HepG2 (cell line): ENCODE data around the gene REG1B. TPM values are rescaled to one million over a fixed set of nuclear protein-coding genes. Genes with fewer than 3 reads are reported as not detected.

ENCODE experiments used
- ATAC-seq: fragments of 200-7000 bp; cut with Tn5 transposase; 3 replicates; pipeline ENCODE4 v1.9.1; 2020; ENCODE audit warnings: mild to moderate bottlenecking, moderate library complexity
- BruUV-seq: library from RNA; stranded (reverse); fragments of 400-500 nt; replicated peaks from 2 replicates; lab custom pipeline; 2021; lab: Mats Ljungman, UMichigan
- CTCF ChIA-PET: fragments of 300-600 bp; formaldehyde crosslinking; extraction: SDS; loops from one replicate; lab custom pipeline; 2021; ENCODE audit warnings: low total read pairs, inconsistent platforms, low intra/inter-chr PET ratio; lab: Yijun Ruan, JAX
- POLR2A ChIA-PET: fragments of 350-600 bp; sonication (Branson Sonifier 250); formaldehyde crosslinking; loops from one replicate; lab custom pipeline; 2020; ENCODE audit warnings: antibody characterized with exemption, inconsistent platforms; lab: Yijun Ruan, JAX
- DNase-seq: peaks from one replicate; pipeline ENCODE4 v3.0.0-alpha.2; 2015; ENCODE audit warnings: low spot score
- FAIRE-seq: peaks from 3 replicates; lab custom pipeline; 2011; peaks lifted over from hg19 to GRCh38; lab: Jason Lieb, UNC
- H2AFZ ChIP-seq: one replicate; pipeline ENCODE4 v1.6.1; 2011; ENCODE audit warnings: low read length, inconsistent platforms
- H3K27ac ChIP-seq: fragments of 300-600 bp; 3 replicates; pipeline ENCODE4 v1.8.0; 2011; ENCODE audit warnings: mixed run types, mild to moderate bottlenecking, mixed read lengths, low read length, inconsistent platforms; ENCODE audit not compliant: insufficient read depth; ENCODE audit errors: extremely low read length
- H3K27me3 ChIP-seq, 2 experiments: fragments of 200-600 bp in 1 of 2; 2 replicates in 1 of 2; 3 replicates in 1 of 2; pipeline versions ENCODE4 v1.6.0 to v1.8.0; 2011; ENCODE audit warnings: low read length in 2 of 2, mild to moderate bottlenecking in 2 of 2, moderate library complexity in 2 of 2, inconsistent platforms in 1 of 2; ENCODE audit not compliant: insufficient read depth in 2 of 2, control insufficient read depth in 1 of 2
- H3K36me3 ChIP-seq, 2 experiments: fragments of 200-600 bp in 1 of 2; replicated peaks in 1 of 2; 2 replicates in 1 of 2; 3 replicates in 1 of 2; pipeline versions ENCODE4 v1.5.1 to v1.8.0; 2011; ENCODE audit warnings: low read length in 2 of 2, inconsistent platforms in 1 of 2; ENCODE audit not compliant: insufficient read depth in 2 of 2, control insufficient read depth in 1 of 2
- H3K4me1 ChIP-seq: 2 replicates; pipeline ENCODE4 v1.5.1; 2012; ENCODE audit warnings: low read length, inconsistent platforms; ENCODE audit not compliant: insufficient read depth
- H3K4me2 ChIP-seq: 2 replicates; pipeline ENCODE4 v1.6.0; 2011; ENCODE audit warnings: low read depth, low read length, inconsistent platforms
- H3K4me3 ChIP-seq, 3 experiments: fragments of 200-600 bp in 1 of 3; sonication (generic), shearing (Covaris generic) in 1 of 3; replicated peaks in 1 of 3; 2 replicates each; pipeline ENCODE4 v1.5.1; 2011 to 2016; ENCODE audit warnings: low read length in 3 of 3, inconsistent platforms in 2 of 3, low read depth in 2 of 3, mild to moderate bottlenecking in 2 of 3, control low read depth in 1 of 3, mixed read lengths in 1 of 3; ENCODE audit not compliant: insufficient read depth in 1 of 3
- H3K79me2 ChIP-seq: one replicate; pipeline ENCODE4 v1.6.1; 2011; ENCODE audit warnings: low read length, inconsistent platforms; ENCODE audit not compliant: insufficient read depth
- H3K9ac ChIP-seq: 2 replicates; pipeline ENCODE4 v1.6.0; 2011; ENCODE audit warnings: mild to moderate bottlenecking, low read depth, low read length, inconsistent platforms; ENCODE audit not compliant: insufficient read depth
- H3K9me3 ChIP-seq: 2 replicates; pipeline ENCODE4 v1.5.1; 2012; ENCODE audit warnings: mild to moderate bottlenecking, low read length
- H4K20me1 ChIP-seq: 2 replicates; pipeline ENCODE4 v1.6.0; 2011; ENCODE audit warnings: inconsistent platforms, mild to moderate bottlenecking, low read length, moderate library complexity; ENCODE audit not compliant: insufficient read depth
- ATF4 ChIP-seq, 2 experiments: fragments of 450-650 bp in 1 of 2; sonication (generic) in 1 of 2; formaldehyde crosslinking; IDR thresholded peaks; 2 replicates each; pipeline versions ENCODE4 v1.5.0 to v1.8.0; 2020 to 2022; ENCODE audit warnings: mild to moderate bottlenecking in 1 of 2, missing genetic modification reagents in 1 of 2
- CTCF ChIP-seq: sonication (generic); formaldehyde crosslinking; IDR thresholded peaks from 2 replicates; pipeline ENCODE4 v1.5.0; 2020; ENCODE audit warnings: mild to moderate bottlenecking, missing genetic modification reagents, moderate library complexity
- LBX2 ChIP-seq: sonication (generic); formaldehyde crosslinking; IDR thresholded peaks from 2 replicates; pipeline ENCODE4 v1.5.0; 2020; ENCODE audit warnings: missing genetic modification reagents, mild to moderate bottlenecking, borderline replicate concordance
- MLLT10 ChIP-seq: sonication (generic); formaldehyde crosslinking; IDR thresholded peaks from 2 replicates; pipeline ENCODE4 v1.4.0; 2020; ENCODE audit warnings: missing genetic modification reagents
- SAP130 ChIP-seq: IDR thresholded peaks from 2 replicates; pipeline ENCODE4 v1.6.1; 2016; ENCODE audit warnings: low read depth
- SNRNP70 ChIP-seq: fragments of 200-400 bp; formaldehyde crosslinking; IDR thresholded peaks from 2 replicates; pipeline ENCODE4 v1.6.1; 2017; ENCODE audit warnings: mild to moderate bottlenecking, low read depth, low read length, moderate library complexity
- TEAD2 ChIP-seq: sonication (generic); formaldehyde crosslinking; IDR thresholded peaks from 2 replicates; pipeline ENCODE4 v1.9.0; 2021; ENCODE audit warnings: missing genetic modification reagents
- ZMAT3 ChIP-seq: sonication (generic); formaldehyde crosslinking; conservative IDR thresholded peaks from 2 replicates; pipeline ENCODE4 v1.7.0; 2021; ENCODE audit warnings: missing genetic modification reagents
- ZNF253 ChIP-seq: sonication (generic); formaldehyde crosslinking; IDR thresholded peaks from 2 replicates; pipeline ENCODE4 v1.8.0; 2022; ENCODE audit warnings: mild to moderate bottlenecking, missing genetic modification reagents, borderline replicate concordance
- ZNF292 ChIP-seq: sonication (generic); formaldehyde crosslinking; IDR thresholded peaks from 2 replicates; pipeline ENCODE4 v1.8.1; 2022; ENCODE audit warnings: mild to moderate bottlenecking, low read depth, missing genetic modification reagents, borderline replicate concordance
- ZNF704 ChIP-seq: sonication (generic); formaldehyde crosslinking; IDR thresholded peaks from 2 replicates; pipeline ENCODE4 v1.8.1; 2023; ENCODE audit warnings: mild to moderate bottlenecking, inconsistent platforms, moderate library complexity, missing genetic modification reagents, borderline replicate concordance
- WGBS: methylation state at CpG from one replicate; pipeline ENCODE4 v1.1.6; 2017; ENCODE audit warnings: low lambda C conversion rate; 5-methylcytosine and 5-hydroxymethylcytosine counted together
- in situ Hi-C: cut with HindIII; loops from 2 replicates; pipeline ENCODE4 v1.10.0; 2017; ENCODE audit warnings: low pct_unique_long_range_greater_than_20kb; ENCODE audit not compliant: extremely low pct_ligation_motif_present
- intact Hi-C: fragments of 100-400 bp; cut with micrococcal nuclease; formaldehyde crosslinking; loops from one replicate; pipeline ENCODE4 v1.10.0; 2022; ENCODE audit not compliant: unreplicated experiment
- polyA plus RNA-seq, 8 experiments: library from polyadenylated mRNA; depleted of rRNA in 3 of 8; stranded (reverse) in 7 of 8; unstranded in 1 of 8; fragments of >200 nt; fragmentation: Illumina TruSeq in 4 of 8; extraction: Trizol in 4 of 8; gene quantifications; 2 replicates each; pipeline versions ENCODE4 v1.2.1 to v1.2.3, GENCODE V29; 2011 to 2016; ENCODE audit warnings: low read depth in 4 of 8, missing spikeins in 1 of 8, mixed read lengths in 1 of 8; ENCODE audit not compliant: insufficient read depth in 1 of 8
- total RNA-seq, 5 experiments: library from RNA; depleted of rRNA; stranded (reverse); fragments of >200 nt; fragmentation: Illumina TruSeq; extraction: Trizol; gene quantifications; 2 replicates each; pipeline ENCODE4 v1.2.3, GENCODE V29; 2016; ENCODE audit warnings: low read depth in 1 of 5

The REG1B gene
- total and polyA plus RNA-seq, 2 of the 13 experiments (the other 11 are each of a cell fraction or from before 2014, with no cell fraction given), result not detected

- TF ChIP-seq CTCF (no peak), ZMAT3 (CRISPR knock-in tag) (no peak), ZNF253 (CRISPR knock-in tag) (no peak), TEAD2 (CRISPR knock-in tag) (no peak)
- TF ChIP-seq, all 625 proteins: peak for 0
These were observed 42.0 kb upstream of the REG1B start (continued) for GRCh38 chr2:79129804-79130203.

GRCh38 chr2:79129260-79129659 lies 41.5 kb upstream of the REG1B start:
- intact Hi-C loops (no loop called here), in situ Hi-C loops (no loop called here)
- no peak overlapping the region for H3K27ac ChIP-seq
- H3K4me3 ChIP-seq, result no peak overlapping the region
- no peaks in the 10 kb centered on the region for H3K4me1 ChIP-seq
- TF ChIP-seq ZNF292 (CRISPR knock-in tag) (no peak), LBX2 (CRISPR knock-in tag) (no peak), SNRNP70 (no peak), MLLT10 (no peak), ZNF704 (no peak), ATF4 (CRISPR knock-in tag; IDR thresholded peaks at IDR 0.05) (no peak), SAP130 (CRISPR knock-in tag) (no peak)
- H3K4me2 ChIP-seq, result no peak overlapping the region
- 8% methylated on average over 6 of the region's 6 CpGs for WGBS
- no TSS peak for BruUV-seq
- ChIA-PET POLR2A (no interaction called here), CTCF (no interaction called here)
- H3K27me3 ChIP-seq, result no peaks in the 10 kb centered on the region
- H3K9me3 ChIP-seq, result no peaks in the 10 kb centered on the region
- no peaks in the 10 kb centered on the region for H3K79me2 ChIP-seq
- no peak overlapping the region for H2AFZ ChIP-seq
- H4K20me1 ChIP-seq, result no peaks in the 10 kb centered on the region
- DNase-seq, result no peak
- ATAC-seq, result no peak
- no peaks in the 10 kb centered on the region for H3K36me3 ChIP-seq
- no peak for FAIRE-seq
- H3K9ac ChIP-seq, result no peak overlapping the region
